IPS-11a (cell line): ENCODE data around the gene SNPH.
A peak's percentile ranks its signal among the peaks of the same experiment; 100 is the strongest.

Source experiments
- H3K4me3 ChIP-seq: one replicate; pipeline ENCODE4 v1.5.1; 2013; ENCODE audit warnings: low read depth, low read length, control low read depth

The SNPH gene

GRCh38 chr20:1323256-1323655 is 57.2 kb downstream of the SNPH start:
- no peak overlapping the region for H3K4me3 ChIP-seq

- no peak overlapping the region for H3K4me3 ChIP-seq
These were observed 57.9 kb downstream of the SNPH start for GRCh38 chr20:1323830-1324597.

GRCh38 chr20:1324598-1325172 is 58.6 kb downstream of the SNPH start:
- peak overlapping the region; percentile 97 for H3K4me3 ChIP-seq

GRCh38 chr20:1325173-1326030 is 59.3 kb downstream of the SNPH start:
- H3K4me3 ChIP-seq = peak overlapping the region; percentile 97

GRCh38 chr20:1326031-1326930 is 60.2 kb downstream of the SNPH start:
- peak overlapping the region; percentile 97 for H3K4me3 ChIP-seq

- no peak overlapping the region for H3K4me3 ChIP-seq
These were observed 61.2 kb downstream of the SNPH start for GRCh38 chr20:1327241-1327653.

- no peak overlapping the region for H3K4me3 ChIP-seq
These were observed 62.0 kb downstream of the SNPH start for GRCh38 chr20:1327827-1328679.

GRCh38 chr20:1328680-1329330 is 62.7 kb downstream of the SNPH start, which contains the start of gene SDCBP2:
SDCBP2 (minus strand) TSS chr20:1329139; CDS start chr20:1320416, 8,723 bp downstream.
- H3K4me3 ChIP-seq = no peak within 1 kb of the TSS

- no peak overlapping the region for H3K4me3 ChIP-seq
These were observed 64.2 kb downstream of the SNPH start for GRCh38 chr20:1330075-1330830.

GRCh38 chr20:1331101-1331500 is 65.0 kb downstream of the SNPH start:
- no peak overlapping the region for H3K4me3 ChIP-seq

GRCh38 chr20:1331801-1332453 is 65.8 kb downstream of the SNPH start:
- H3K4me3 ChIP-seq = no peak overlapping the region

GRCh38 chr20:1332749-1333300 is 66.7 kb downstream of the SNPH start:
- no peak overlapping the region for H3K4me3 ChIP-seq

GRCh38 chr20:1333462-1334369 is 67.6 kb downstream of the SNPH start:
- H3K4me3 ChIP-seq = no peak overlapping the region

GRCh38 chr20:1334370-1334731 is 68.3 kb downstream of the SNPH start:
- H3K4me3 ChIP-seq = no peak overlapping the region

- no peak overlapping the region for H3K4me3 ChIP-seq
These were observed 68.7 kb downstream of the SNPH start for GRCh38 chr20:1334761-1335160.

- no peak overlapping the region for H3K4me3 ChIP-seq
These were observed 70.0 kb downstream of the SNPH start for GRCh38 chr20:1335961-1336698.
